Gastroesophageal sphincter (tissue), 4 donors: ENCODE measurements around the gene KLHL3. TPM values are rescaled to one million over a fixed set of nuclear protein-coding genes. Genes with fewer than 3 reads are reported as not detected.

Source experiments
- ATAC-seq: fragments of 150-250 bp; one replicate; pipeline ENCODE4 v1.9.1; 2016; ENCODE audit warnings: mild to moderate bottlenecking, moderate library complexity
- H3K27ac ChIP-seq, 4 donors: fragments of 200-600 bp; sonication (generic) in 3 of 4; 1 replicate in 3 of 4; 2 replicates in 1 of 4; pipeline ENCODE4 v1.5.1; 2016 to 2019
- H3K27me3 ChIP-seq: fragments of 200-600 bp; sonication (generic); one replicate; pipeline ENCODE4 v1.5.1; 2019
- H3K36me3 ChIP-seq, 2 donors: fragments of 200-600 bp; sonication (generic); one replicate each; pipeline ENCODE4 v1.5.1; 2019; ENCODE audit warnings: control low read depth in 1 of 2
- H3K4me1 ChIP-seq, 3 donors: fragments of 200-600 bp; sonication (generic); 1 replicate in 2 of 3; 2 replicates in 1 of 3; pipeline ENCODE4 v1.5.1; 2016 to 2019; ENCODE audit warnings: control low read depth in 2 of 3
- H3K4me3 ChIP-seq, 2 donors: fragments of 200-600 bp; sonication (generic); one replicate each; pipeline ENCODE4 v1.5.1; 2019; ENCODE audit warnings: mild to moderate bottlenecking in 1 of 2, moderate library complexity in 1 of 2
- H3K9me3 ChIP-seq, 3 donors: fragments of 200-600 bp; sonication (generic); one replicate each; pipeline ENCODE4 v1.5.1; 2017 to 2019; ENCODE audit warnings: control low read depth in 2 of 3
- EP300 ChIP-seq: sonication (generic); formaldehyde crosslinking; IDR thresholded peaks from one replicate; pipeline ENCODE4 v1.6.1; 2017; ENCODE audit warnings: antibody characterized with exemption, mild to moderate bottlenecking
- POLR2A ChIP-seq, 2 donors: fragments of 450-650 bp; IDR thresholded peaks; one replicate each; pipeline ENCODE4 v1.6.1; 2017; ENCODE audit warnings: antibody characterized with exemption in 2 of 2, mild to moderate bottlenecking in 2 of 2, moderate library complexity in 1 of 2
- POLR2AphosphoS5 ChIP-seq: sonication (generic); formaldehyde crosslinking; IDR thresholded peaks from one replicate; pipeline ENCODE4 v1.6.1; 2017; ENCODE audit warnings: antibody characterized with exemption
- WGBS, 2 donors: methylation state at CpG; one replicate each; pipeline ENCODE4 v1.1.5; 2018; ENCODE audit warnings: low coverage in 1 of 2; 5-methylcytosine and 5-hydroxymethylcytosine counted together
- total RNA-seq, 4 donors: library from RNA; depleted of rRNA; stranded (reverse); fragments of >200 nt; gene quantifications; one replicate each; pipeline ENCODE4 v1.1.0, GENCODE V29; 2016
- TF ChIP-seq, protein P1 (sequence below), 4 experiments: fragments of 200-600 bp in 2 of 4; fragments of 450-650 bp in 2 of 4; sonication (generic) in 1 of 4; IDR thresholded peaks; one replicate each; pipeline ENCODE4 v1.5.1; 2017 to 2019; ENCODE audit warnings: antibody characterized with exemption in 4 of 4, mild to moderate bottlenecking in 2 of 4, moderate library complexity in 2 of 4

KLHL3 gene
- total RNA-seq, 4 donors from 2014 or later: 2.3 to 6.9 (median 5.4) TPM

DNA sequence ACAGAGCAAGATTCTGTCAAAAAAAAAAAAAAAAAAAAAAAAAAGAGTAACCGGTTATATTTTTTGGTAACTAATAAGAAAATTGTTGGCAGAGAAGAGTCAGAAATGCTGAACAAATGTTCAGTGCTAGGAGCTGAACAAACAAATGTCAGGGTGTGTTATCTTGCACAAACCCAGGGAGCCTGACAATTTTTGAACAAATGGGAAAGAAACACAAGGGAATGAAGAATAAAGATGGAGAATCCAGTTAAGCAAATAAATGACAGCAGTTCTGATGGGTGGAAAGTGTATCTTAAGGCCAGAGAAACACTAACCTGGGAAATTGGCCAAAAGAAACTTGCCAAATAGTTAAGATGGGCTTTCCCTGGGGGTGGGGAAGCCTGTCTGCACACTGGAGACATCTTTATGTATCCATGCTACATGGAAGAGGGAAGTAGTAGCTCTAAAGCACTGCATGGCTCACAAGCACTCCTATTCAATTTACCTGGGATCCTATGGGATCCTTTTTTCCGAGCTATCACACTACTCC is 23.7 kb downstream of the KLHL3 start:
- no peaks in the 10 kb centered on the region for H3K4me1 ChIP-seq
- no peak overlapping the region for H3K27ac ChIP-seq
- TF ChIP-seq POLR2AphosphoS5: no peak
- TF ChIP-seq EP300: no peak
- TF ChIP-seq, protein P1, sequence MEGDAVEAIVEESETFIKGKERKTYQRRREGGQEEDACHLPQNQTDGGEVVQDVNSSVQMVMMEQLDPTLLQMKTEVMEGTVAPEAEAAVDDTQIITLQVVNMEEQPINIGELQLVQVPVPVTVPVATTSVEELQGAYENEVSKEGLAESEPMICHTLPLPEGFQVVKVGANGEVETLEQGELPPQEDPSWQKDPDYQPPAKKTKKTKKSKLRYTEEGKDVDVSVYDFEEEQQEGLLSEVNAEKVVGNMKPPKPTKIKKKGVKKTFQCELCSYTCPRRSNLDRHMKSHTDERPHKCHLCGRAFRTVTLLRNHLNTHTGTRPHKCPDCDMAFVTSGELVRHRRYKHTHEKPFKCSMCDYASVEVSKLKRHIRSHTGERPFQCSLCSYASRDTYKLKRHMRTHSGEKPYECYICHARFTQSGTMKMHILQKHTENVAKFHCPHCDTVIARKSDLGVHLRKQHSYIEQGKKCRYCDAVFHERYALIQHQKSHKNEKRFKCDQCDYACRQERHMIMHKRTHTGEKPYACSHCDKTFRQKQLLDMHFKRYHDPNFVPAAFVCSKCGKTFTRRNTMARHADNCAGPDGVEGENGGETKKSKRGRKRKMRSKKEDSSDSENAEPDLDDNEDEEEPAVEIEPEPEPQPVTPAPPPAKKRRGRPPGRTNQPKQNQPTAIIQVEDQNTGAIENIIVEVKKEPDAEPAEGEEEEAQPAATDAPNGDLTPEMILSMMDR (IDR thresholded peaks at IDR 0.05): no peak
- no peak for TF ChIP-seq POLR2A (IDR thresholded peaks at IDR 0.05)
- H3K36me3 ChIP-seq: peaks cover 0 to 38% of the 10 kb centered on the region in 2 donors
- ATAC-seq: no peak
- no peaks in the 10 kb centered on the region for H3K27me3 ChIP-seq
- H3K9me3 ChIP-seq: no peaks in the 10 kb centered on the region
- 56 to 89% methylated on average over 1 of the region's 2 CpGs for WGBS, 2 donors
- H3K4me3 ChIP-seq: no peak overlapping the region

DNA sequence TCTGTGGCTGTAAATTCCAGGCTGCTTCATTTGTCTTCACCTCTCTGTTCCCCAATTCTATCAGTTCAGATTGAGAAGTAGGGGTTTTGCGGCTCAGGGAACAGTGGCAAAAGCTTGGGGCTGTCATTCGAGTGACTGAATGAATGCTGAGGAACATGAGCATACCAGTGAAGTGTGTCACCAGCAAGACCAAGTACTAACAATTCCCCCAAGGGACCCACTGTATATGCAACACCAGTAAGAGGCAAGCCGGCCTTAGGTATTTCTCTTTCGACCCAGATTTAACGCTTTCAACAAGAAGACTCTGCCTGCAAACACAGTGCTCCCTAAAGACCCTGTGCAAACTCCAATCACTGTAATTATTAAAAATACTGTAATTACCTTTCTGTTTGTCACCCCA is 25.8 kb downstream of the KLHL3 start:
- H3K4me1 ChIP-seq: no peaks in the 10 kb centered on the region
- H3K27me3 ChIP-seq: no peaks in the 10 kb centered on the region
- TF ChIP-seq POLR2A (IDR thresholded peaks at IDR 0.05): no peak
- no peak for TF ChIP-seq EP300
- no peak for TF ChIP-seq POLR2AphosphoS5
- TF ChIP-seq, protein P1 (IDR thresholded peaks at IDR 0.05): no peak
- H3K36me3 ChIP-seq: peaks cover 0 to 37% of the 10 kb centered on the region in 2 donors
- 86% methylated on average over 4 of the region's 5 CpGs; no CpG with 5 or more reads in 1 of the 2 donors for WGBS, 2 donors
- no peaks in the 10 kb centered on the region for H3K9me3 ChIP-seq
- H3K4me3 ChIP-seq: no peak overlapping the region
- H3K27ac ChIP-seq: no peak overlapping the region
- ATAC-seq: no peak

DNA sequence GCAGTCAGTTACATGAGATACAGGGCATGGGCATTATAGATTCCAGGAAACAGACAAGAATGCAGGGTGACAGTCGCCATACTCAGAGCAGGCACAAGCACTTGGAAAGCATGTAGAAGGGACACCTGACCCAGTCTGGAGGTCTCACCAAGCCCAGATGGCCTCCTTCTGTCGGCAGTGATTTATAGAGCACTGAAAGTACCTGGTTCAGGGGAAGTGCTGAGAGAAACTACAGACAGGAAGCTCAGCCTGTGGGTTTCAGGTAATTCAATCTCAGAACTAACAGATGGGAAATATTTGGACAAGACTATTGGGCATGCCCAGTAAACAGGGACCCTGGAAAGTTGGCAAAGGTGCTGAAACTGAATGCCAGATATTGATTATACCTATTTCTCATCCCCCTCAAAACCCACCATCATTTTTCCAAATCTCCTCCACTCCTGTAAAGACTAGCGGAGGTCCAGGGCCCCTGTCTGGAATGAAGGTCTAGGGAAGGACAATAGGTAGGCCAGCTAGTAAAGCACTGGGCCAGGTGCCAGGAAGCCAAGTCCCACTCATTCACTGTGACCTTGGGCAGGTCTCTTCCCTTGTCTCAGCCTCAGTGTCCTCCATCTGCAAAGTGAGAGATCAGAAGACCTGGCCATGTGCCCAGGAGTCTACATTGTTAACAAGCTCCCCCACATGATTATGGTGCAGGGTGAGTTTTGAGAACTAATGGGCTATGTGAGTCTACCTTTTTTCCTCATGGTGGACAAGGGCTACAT is 26.9 kb downstream of the KLHL3 start:
- peaks cover 0 to 32% of the 10 kb centered on the region in 2 donors for H3K36me3 ChIP-seq
- TF ChIP-seq, protein P1 (IDR thresholded peaks at IDR 0.05): no peak
- no peak for TF ChIP-seq POLR2AphosphoS5
- TF ChIP-seq EP300: no peak
- ATAC-seq: no peak
- no peak overlapping the region for H3K4me3 ChIP-seq
- 88 to 100% methylated on average over 1 to 2 of the region's 3 CpGs for WGBS, 2 donors
- H3K9me3 ChIP-seq: no peaks in the 10 kb centered on the region
- H3K27ac ChIP-seq: no peak overlapping the region
- no peaks in the 10 kb centered on the region for H3K4me1 ChIP-seq
- H3K27me3 ChIP-seq: no peaks in the 10 kb centered on the region

DNA sequence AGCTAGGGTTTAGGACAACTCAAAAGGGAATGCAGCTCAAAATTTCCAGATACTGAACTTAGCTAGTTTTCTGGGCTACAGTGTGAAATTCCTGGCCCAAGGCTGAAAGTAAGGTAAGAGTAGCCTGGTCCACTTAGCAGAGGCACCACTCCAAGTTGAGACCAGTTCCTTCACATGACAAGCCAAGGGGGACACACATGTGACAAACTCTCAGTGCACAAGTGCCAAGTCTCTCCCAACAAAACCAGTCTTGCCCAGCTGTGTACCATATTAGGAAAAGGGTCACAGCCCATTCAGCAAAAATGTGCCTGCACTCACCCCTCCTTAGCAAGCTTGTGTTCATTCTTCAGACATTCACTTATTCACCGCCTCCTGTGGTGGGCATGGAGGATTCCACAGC is 27.8 kb downstream of the KLHL3 start:
- no peak for ATAC-seq
- H3K9me3 ChIP-seq: no peaks in the 10 kb centered on the region
- TF ChIP-seq POLR2AphosphoS5: no peak
- no peak for TF ChIP-seq EP300
- no peak for TF ChIP-seq POLR2A (IDR thresholded peaks at IDR 0.05)
- TF ChIP-seq, protein P1 (IDR thresholded peaks at IDR 0.05): no peak
- no peaks in the 10 kb centered on the region for H3K4me1 ChIP-seq
- WGBS, 2 donors: 100% methylated on average over 1 of the region's 1 CpG; no CpG with 5 or more reads in 1 of the 2 donors
- H3K36me3 ChIP-seq: peaks cover 0 to 30% of the 10 kb centered on the region in 2 donors
- H3K27ac ChIP-seq: no peak overlapping the region
- no peak overlapping the region for H3K4me3 ChIP-seq
- H3K27me3 ChIP-seq: no peaks in the 10 kb centered on the region

DNA sequence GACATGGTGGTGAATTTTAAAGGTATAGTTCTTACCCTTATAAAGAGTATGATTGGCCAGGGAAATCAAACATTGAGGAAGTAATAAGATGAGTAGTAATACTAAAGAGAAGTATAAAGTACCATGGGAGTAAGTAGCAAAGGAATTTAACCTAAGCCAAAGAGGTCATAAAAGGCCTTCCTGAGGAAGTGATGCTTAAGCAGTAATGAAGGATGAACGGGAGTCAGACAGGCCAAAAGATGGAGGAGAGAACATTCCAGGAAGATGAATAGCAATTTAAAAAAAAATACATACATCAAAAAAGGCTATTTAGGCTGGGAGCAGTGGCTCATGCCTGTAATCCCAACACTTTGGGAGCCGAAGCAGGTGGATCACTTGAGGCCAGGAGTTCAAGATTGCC is 29.0 kb downstream of the KLHL3 start:
- Histone ChIP-seq H3K27me3 (no peaks in the 10 kb centered on the region), H3K4me1 (no peaks in the 10 kb centered on the region), H3K4me3 (no peak overlapping the region), H3K27ac (no peak overlapping the region), H3K9me3 (no peaks in the 10 kb centered on the region), H3K36me3 (peaks cover 0 to 30% of the 10 kb centered on the region in 2 donors)
- ATAC-seq: no peak
- TF ChIP-seq EP300: no peak
- no peak for TF ChIP-seq POLR2A (IDR thresholded peaks at IDR 0.05)
- TF ChIP-seq, protein P1 (IDR thresholded peaks at IDR 0.05): no peak
- no peak for TF ChIP-seq POLR2AphosphoS5
- 20 to 81% methylated on average over 1 to 2 of the region's 2 CpGs for WGBS, 2 donors
